ENCODE measurements around the gene DNAJC13. TPM values are rescaled to one million over a fixed set of nuclear protein-coding genes. Genes with fewer than 3 reads are reported as not detected.
"Not testable (repeated sequence)": the region's sequence is repeated elsewhere in the genome, so short reads cannot be mapped to it uniquely, and the experiment has no call there.

DNAJC13 gene
- total RNA-seq, 1 experiment from 2014 or later: 18.1 TPM

- H3K4me1 Mint-ChIP-seq: no peaks in the 10 kb centered on the region
- no peak for TF ChIP-seq CTCF (conservative IDR thresholded peaks at IDR 0.05)
- Histone ChIP-seq H2BK5ac (ENCODE audit: insufficient read length, low read length) (no peak overlapping the region), H3K79me2 (ENCODE audit: insufficient read depth, low read length) (no peaks in the 10 kb centered on the region), H3K4me1 (ENCODE audit: insufficient read depth, low read length) (no peaks in the 10 kb centered on the region), H3K27ac (ENCODE audit: insufficient read length, low read depth, low read length) (no peak overlapping the region), H3K79me1 (ENCODE audit: insufficient read depth, low read depth, low read length, poor library complexity, severe bottlenecking) (no peaks in the 10 kb centered on the region), H4K20me1 (ENCODE audit: control insufficient read depth, insufficient read depth, insufficient read length) (no peaks in the 10 kb centered on the region), H3K4ac (ENCODE audit: low read depth, low read length) (no peak overlapping the region), H2BK20ac (ENCODE audit: low read depth, low read length, poor library complexity, severe bottlenecking) (no peak overlapping the region), H3K9me3 (ENCODE audit: control insufficient read depth, low read depth, low read length) (no peaks in the 10 kb centered on the region), H4K8ac (replicated peaks; ENCODE audit: insufficient read length, low read depth, low read length) (no peak overlapping the region), H2BK15ac (ENCODE audit: low read depth, low read length) (no peak overlapping the region), H3K23me2 (ENCODE audit: insufficient read length, low read depth, low read length, poor library complexity, severe bottlenecking) (no peaks in the 10 kb centered on the region), H3K14ac (ENCODE audit: insufficient read depth, low read length) (no peak overlapping the region), H2BK120ac (ENCODE audit: low read depth, low read length, poor library complexity, severe bottlenecking) (no peak overlapping the region), H2AFZ (ENCODE audit: low read length) (no peak overlapping the region), H3K4me2 (ENCODE audit: insufficient read depth, insufficient read length, low read length) (no peak overlapping the region), H4K5ac (ENCODE audit: insufficient read length, low read depth, low read length) (no peak overlapping the region), H2BK12ac (ENCODE audit: insufficient read length, low read depth, low read length) (no peak overlapping the region), H3K23ac (ENCODE audit: insufficient read length, low read depth, low read length) (no peak overlapping the region), H3K9ac (ENCODE audit: extremely low read depth, insufficient read length, low read length) (no peak overlapping the region), H4K91ac (ENCODE audit: insufficient read length, low read depth, low read length) (no peak overlapping the region), H3K18ac (ENCODE audit: insufficient read length, low read depth, low read length) (no peak overlapping the region), H3T11ph (ENCODE audit: low read length) (no peak overlapping the region), H3K27me3 (ENCODE audit: insufficient read depth, low read length) (no peaks in the 10 kb centered on the region), H3K56ac (ENCODE audit: insufficient read length, low read depth, low read length) (no peak overlapping the region), H2AK5ac (ENCODE audit: insufficient read length, low read length) (no peak overlapping the region)
- no peak for DNase-seq
- peak overlapping the region in 1 of 3 experiments; percentile 33; a peak in 1 of 7 replicates for H3K27ac Mint-ChIP-seq
- no peak overlapping the region for H3K4me3 Mint-ChIP-seq
- H3K9me3 Mint-ChIP-seq: peaks cover 2 to 6% of the 10 kb centered on the region in 2 experiments; a peak in 2 of 5 replicates
- H3K36me3 Mint-ChIP-seq (ENCODE audit: insufficient read depth in 1 of 3, low read depth in 3 of 3): no peaks in the 10 kb centered on the region
- no peaks in the 10 kb centered on the region for H3K27me3 Mint-ChIP-seq (ENCODE audit: low read depth)
Observed at GRCh38 chr3:132368962-132369361, 48.3 kb upstream of the DNAJC13 start.

DNA sequence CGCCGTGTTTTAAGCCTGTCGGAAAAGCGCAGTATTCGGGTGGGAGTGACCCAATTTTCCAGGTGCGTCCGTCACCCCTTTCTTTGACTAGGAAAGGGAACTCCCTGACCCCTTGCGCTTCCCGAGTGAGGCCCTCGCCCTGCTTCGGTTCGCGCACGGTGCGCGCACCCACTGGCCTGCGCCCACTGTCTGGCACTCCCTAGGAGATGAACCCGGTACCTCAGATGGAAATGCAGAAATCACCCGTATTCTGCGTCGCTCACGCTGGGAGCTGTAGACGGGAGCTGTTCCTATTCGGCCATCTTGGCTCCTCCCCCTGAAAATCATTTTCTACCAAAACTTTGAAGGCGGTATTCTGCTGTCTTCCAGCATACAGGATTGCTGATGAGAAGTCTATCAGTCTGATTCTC lies 40.4 kb upstream of the DNAJC13 start:
- H3K79me1 ChIP-seq (ENCODE audit: insufficient read depth, low read depth, low read length, poor library complexity, severe bottlenecking); H3K9me3 ChIP-seq (ENCODE audit: control insufficient read depth, low read depth, low read length); H3K27me3 Mint-ChIP-seq (ENCODE audit: low read depth); H2BK5ac ChIP-seq (ENCODE audit: insufficient read length, low read length); H4K20me1 ChIP-seq (ENCODE audit: control insufficient read depth, insufficient read depth, insufficient read length); H2AFZ ChIP-seq (ENCODE audit: low read length); H2BK120ac ChIP-seq (ENCODE audit: low read depth, low read length, poor library complexity, severe bottlenecking); H3K27ac ChIP-seq (ENCODE audit: insufficient read length, low read depth, low read length); H3K4ac ChIP-seq (ENCODE audit: low read depth, low read length); H2BK15ac ChIP-seq (ENCODE audit: low read depth, low read length); H3K79me2 ChIP-seq (ENCODE audit: insufficient read depth, low read length); H2BK12ac ChIP-seq (ENCODE audit: insufficient read length, low read depth, low read length); H2AK5ac ChIP-seq (ENCODE audit: insufficient read length, low read length); DNase-seq; H2BK20ac ChIP-seq (ENCODE audit: low read depth, low read length, poor library complexity, severe bottlenecking); H3K56ac ChIP-seq (ENCODE audit: insufficient read length, low read depth, low read length); H4K5ac ChIP-seq (ENCODE audit: insufficient read length, low read depth, low read length); H4K91ac ChIP-seq (ENCODE audit: insufficient read length, low read depth, low read length); H3K27me3 ChIP-seq (ENCODE audit: insufficient read depth, low read length); H3K23ac ChIP-seq (ENCODE audit: insufficient read length, low read depth, low read length); H3K23me2 ChIP-seq (ENCODE audit: insufficient read length, low read depth, low read length, poor library complexity, severe bottlenecking): not testable (repeated sequence)
- H3K18ac ChIP-seq (ENCODE audit: insufficient read length, low read depth, low read length): peak overlapping the region; percentile 89
- peaks cover 11% of the 10 kb centered on the region; the same call in 1 of the 2 replicates for H3K4me1 ChIP-seq (ENCODE audit: insufficient read depth, low read length)
- Mint-ChIP-seq H3K36me3 (ENCODE audit: insufficient read depth in 1 of 3, low read depth in 3 of 3) (peaks cover 9 to 31% (median 14%) of the 10 kb centered on the region in 3 experiments), H3K27ac (peak overlapping the region; percentile 85 to 99 (median 98); a peak in 6 of 7 replicates), H3K9me3 (peaks cover 11 to 21% of the 10 kb centered on the region in 2 experiments), H3K4me1 (peaks cover 42 to 55% of the 10 kb centered on the region in 2 experiments), H3K4me3 (peak overlapping the region; percentile 84 to 85)
- peak overlapping the region; percentile 98 for H3K14ac ChIP-seq (ENCODE audit: insufficient read depth, low read length)
- peak overlapping the region; percentile 55 for H4K8ac ChIP-seq (replicated peaks; ENCODE audit: insufficient read length, low read depth, low read length)
- H3T11ph ChIP-seq (ENCODE audit: low read length): peak overlapping the region; percentile 83
- no CpG with 5 or more reads among the region's 25 CpGs for WGBS (ENCODE audit: extremely low coverage, insufficient read length, low lambda C conversion rate)
- peak overlapping the region; percentile 78 for H3K9ac ChIP-seq (ENCODE audit: extremely low read depth, insufficient read length, low read length)
- peak overlapping the region; percentile 53 for H3K4me2 ChIP-seq (ENCODE audit: insufficient read depth, insufficient read length, low read length)
